Smooth muscle cell (in vitro differentiated cells): ENCODE measurements around the gene COX5A. TPM values are rescaled to one million over a fixed set of nuclear protein-coding genes. Genes with fewer than 3 reads are reported as not detected.

Experiments
- DNase-seq: peaks from one replicate; lab custom pipeline; 2025; ENCODE audit not compliant: unreplicated experiment; lab: John Stamatoyannopoulos, UW
- H2AFZ ChIP-seq: fragments of 200-600 bp; sonication (generic); 2 replicates; pipeline ENCODE4 v1.6.0; 2016; ENCODE audit warnings: antibody characterized with exemption, low read depth, mild to moderate bottlenecking
- H3F3A ChIP-seq: fragments of 200-600 bp; sonication (generic); 2 replicates; pipeline ENCODE4 v1.6.0; 2017; ENCODE audit warnings: antibody characterized with exemption, low read depth
- H3K27ac ChIP-seq: fragments of 200-600 bp; sonication (generic); 2 replicates; pipeline ENCODE4 v1.5.1; 2016; ENCODE audit warnings: low read depth, mild to moderate bottlenecking
- H3K27me3 ChIP-seq: fragments of 200-600 bp; sonication (generic); 2 replicates; pipeline ENCODE4 v1.6.1; 2016; ENCODE audit warnings: low read depth, mild to moderate bottlenecking
- H3K36me3 ChIP-seq: fragments of 200-600 bp; sonication (generic); 2 replicates; pipeline ENCODE4 v1.5.1; 2016; ENCODE audit warnings: low read depth
- H3K4me1 ChIP-seq: fragments of 200-600 bp; sonication (generic); 2 replicates; pipeline ENCODE4 v1.5.1; 2016; ENCODE audit warnings: low read depth
- H3K4me2 ChIP-seq: fragments of 200-600 bp; sonication (generic); 2 replicates; pipeline ENCODE4 v1.6.0; 2016; ENCODE audit warnings: mild to moderate bottlenecking
- H3K4me3 ChIP-seq: fragments of 200-600 bp; sonication (generic); 2 replicates; pipeline ENCODE4 v1.5.1; 2016; ENCODE audit warnings: mild to moderate bottlenecking
- H3K79me2 ChIP-seq: fragments of 200-600 bp; sonication (generic); 2 replicates; pipeline ENCODE4 v1.6.0; 2016; ENCODE audit warnings: low read depth, mild to moderate bottlenecking
- H3K9ac ChIP-seq: fragments of 200-600 bp; sonication (generic); 2 replicates; pipeline ENCODE4 v1.6.0; 2016; ENCODE audit warnings: low read depth
- H3K9me3 ChIP-seq: fragments of 200-600 bp; sonication (generic); replicated peaks from 2 replicates; pipeline ENCODE4 v1.5.1; 2016; ENCODE audit warnings: low read depth
- H4K20me1 ChIP-seq: fragments of 200-600 bp; sonication (generic); 2 replicates; pipeline ENCODE4 v1.6.0; 2016; ENCODE audit warnings: low read depth
- WGBS: methylation state at CpG from one replicate; pipeline ENCODE4 v1.1.7; 2016; ENCODE audit warnings: low lambda C conversion rate; 5-methylcytosine and 5-hydroxymethylcytosine counted together
- polyA plus RNA-seq: library from polyadenylated mRNA; unstranded; fragments of >200 nt; fragmentation: Nextera tagmentation; extraction: Ambion mirVana; gene quantifications from 2 replicates; pipeline ENCODE4 v1.2.1, GENCODE V29; 2016
- total RNA-seq: library from RNA; depleted of rRNA; stranded (reverse); fragments of >200 nt; gene quantifications from 2 replicates; pipeline ENCODE4 v1.2.3, GENCODE V29; 2014
- TF ChIP-seq, protein P1 (sequence below): fragments of 200-600 bp; sonication (generic); IDR thresholded peaks from 2 replicates; pipeline ENCODE4 v1.5.1; 2017; ENCODE audit warnings: borderline replicate concordance, mild to moderate bottlenecking, antibody characterized with exemption; ENCODE audit not compliant: insufficient read depth, poor library complexity, severe bottlenecking

Gene COX5A
- total and polyA plus RNA-seq, 2 experiments from 2014 or later = 154 to 325 TPM

DNA sequence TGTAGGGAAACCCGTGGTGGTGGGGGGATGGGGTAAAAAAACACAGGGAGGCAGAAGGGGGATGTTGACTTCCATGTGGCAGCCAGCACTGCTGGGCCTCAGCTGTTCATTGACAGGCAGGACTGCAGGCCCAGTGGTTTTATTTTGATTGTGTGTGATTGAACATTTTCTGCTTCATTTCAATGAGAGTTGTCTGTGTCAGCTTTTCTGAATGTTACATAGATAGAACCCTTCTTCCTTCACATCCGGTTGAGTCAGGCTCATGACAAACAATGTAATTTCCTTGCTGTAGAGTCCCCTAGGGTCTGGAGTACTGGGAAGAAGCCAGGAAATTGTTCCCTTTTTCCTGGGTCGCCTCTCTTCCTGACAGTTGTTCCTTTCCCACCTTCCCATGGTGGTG is 26.9 kb upstream of the COX5A start:
- no peaks in the 10 kb centered on the region for H3K9me3 ChIP-seq
- 66% methylated on average over 3 of the region's 3 CpGs for WGBS
- no peaks in the 10 kb centered on the region for H3K79me2 ChIP-seq
- no peaks in the 10 kb centered on the region for H3F3A ChIP-seq
- H3K27ac ChIP-seq = no peak overlapping the region
- H3K36me3 ChIP-seq = no peaks in the 10 kb centered on the region
- H3K4me3 ChIP-seq = no peak overlapping the region
- no peak overlapping the region for H2AFZ ChIP-seq
- no peaks in the 10 kb centered on the region for H3K4me1 ChIP-seq
- H3K27me3 ChIP-seq = no peaks in the 10 kb centered on the region
- H3K9ac ChIP-seq = no peak overlapping the region
- H4K20me1 ChIP-seq = no peaks in the 10 kb centered on the region
- TF ChIP-seq, protein P1, sequence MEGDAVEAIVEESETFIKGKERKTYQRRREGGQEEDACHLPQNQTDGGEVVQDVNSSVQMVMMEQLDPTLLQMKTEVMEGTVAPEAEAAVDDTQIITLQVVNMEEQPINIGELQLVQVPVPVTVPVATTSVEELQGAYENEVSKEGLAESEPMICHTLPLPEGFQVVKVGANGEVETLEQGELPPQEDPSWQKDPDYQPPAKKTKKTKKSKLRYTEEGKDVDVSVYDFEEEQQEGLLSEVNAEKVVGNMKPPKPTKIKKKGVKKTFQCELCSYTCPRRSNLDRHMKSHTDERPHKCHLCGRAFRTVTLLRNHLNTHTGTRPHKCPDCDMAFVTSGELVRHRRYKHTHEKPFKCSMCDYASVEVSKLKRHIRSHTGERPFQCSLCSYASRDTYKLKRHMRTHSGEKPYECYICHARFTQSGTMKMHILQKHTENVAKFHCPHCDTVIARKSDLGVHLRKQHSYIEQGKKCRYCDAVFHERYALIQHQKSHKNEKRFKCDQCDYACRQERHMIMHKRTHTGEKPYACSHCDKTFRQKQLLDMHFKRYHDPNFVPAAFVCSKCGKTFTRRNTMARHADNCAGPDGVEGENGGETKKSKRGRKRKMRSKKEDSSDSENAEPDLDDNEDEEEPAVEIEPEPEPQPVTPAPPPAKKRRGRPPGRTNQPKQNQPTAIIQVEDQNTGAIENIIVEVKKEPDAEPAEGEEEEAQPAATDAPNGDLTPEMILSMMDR = no peak
- no peak overlapping the region for H3K4me2 ChIP-seq
- no peak for DNase-seq

DNA sequence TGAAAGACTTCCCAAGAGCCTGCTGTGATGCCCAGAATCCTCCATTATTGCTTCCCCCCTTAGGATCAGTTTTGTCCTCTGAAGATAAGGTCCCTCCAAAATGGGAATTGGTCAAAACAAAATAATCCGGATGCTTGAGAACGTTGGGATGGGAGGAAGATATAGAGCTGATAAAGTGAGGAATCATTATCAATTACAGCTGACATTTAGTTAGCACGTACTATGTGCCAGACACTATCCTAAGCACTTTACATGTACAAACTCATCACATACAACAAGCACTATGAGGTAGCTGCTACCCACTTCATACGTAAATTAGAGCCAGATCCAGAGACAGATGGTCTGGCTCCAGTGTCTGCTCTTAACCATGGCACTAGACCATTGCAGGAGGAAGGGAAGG is 25.3 kb upstream of the COX5A start:
- 89% methylated on average over 4 of the region's 4 CpGs for WGBS
- no peak overlapping the region for H2AFZ ChIP-seq
- H3K9ac ChIP-seq = no peak overlapping the region
- no peaks in the 10 kb centered on the region for H3K9me3 ChIP-seq
- DNase-seq = no peak
- no peaks in the 10 kb centered on the region for H3K79me2 ChIP-seq
- H3K4me2 ChIP-seq = no peak overlapping the region
- no peak overlapping the region for H3K4me3 ChIP-seq
- peaks cover 6% of the 10 kb centered on the region for H3K27me3 ChIP-seq
- TF ChIP-seq, protein P1 = no peak
- H4K20me1 ChIP-seq = no peaks in the 10 kb centered on the region
- H3K4me1 ChIP-seq = peaks cover 7% of the 10 kb centered on the region
- H3F3A ChIP-seq = no peaks in the 10 kb centered on the region
- no peak overlapping the region for H3K27ac ChIP-seq
- no peaks in the 10 kb centered on the region for H3K36me3 ChIP-seq

DNA sequence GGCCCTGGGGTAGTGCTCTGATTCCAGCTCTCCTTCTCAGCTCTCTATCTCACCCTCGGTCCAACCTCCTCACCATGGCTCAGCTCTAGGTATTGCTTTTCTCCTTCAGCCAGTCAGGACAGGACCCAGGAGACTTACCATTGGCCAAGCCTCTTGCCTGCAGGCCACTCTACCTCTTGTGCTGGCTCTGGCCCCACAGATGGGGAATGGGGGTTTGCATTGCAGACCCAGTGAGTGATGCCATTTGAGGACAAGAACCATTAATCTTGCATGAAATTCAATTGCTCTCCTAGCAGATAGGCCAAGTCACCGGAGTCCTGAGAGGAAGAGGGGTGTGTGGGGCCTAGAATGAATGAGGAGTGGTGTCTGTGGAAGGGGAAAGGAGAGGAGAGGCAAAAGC is 24.8 kb upstream of the COX5A start:
- no peaks in the 10 kb centered on the region for H3K36me3 ChIP-seq
- H2AFZ ChIP-seq = no peak overlapping the region
- peaks cover 2% of the 10 kb centered on the region for H3F3A ChIP-seq
- H3K79me2 ChIP-seq = no peaks in the 10 kb centered on the region
- H3K27me3 ChIP-seq = peaks cover 6% of the 10 kb centered on the region
- no peak overlapping the region for H3K4me3 ChIP-seq
- no peak overlapping the region for H3K27ac ChIP-seq
- peaks cover 13% of the 10 kb centered on the region for H3K4me1 ChIP-seq
- no peak for DNase-seq
- no peak overlapping the region for H3K4me2 ChIP-seq
- H3K9me3 ChIP-seq = no peaks in the 10 kb centered on the region
- TF ChIP-seq, protein P1 = no peak
- H4K20me1 ChIP-seq = no peaks in the 10 kb centered on the region
- WGBS = 62% methylated on average over 2 of the region's 2 CpGs
- H3K9ac ChIP-seq = no peak overlapping the region

DNA sequence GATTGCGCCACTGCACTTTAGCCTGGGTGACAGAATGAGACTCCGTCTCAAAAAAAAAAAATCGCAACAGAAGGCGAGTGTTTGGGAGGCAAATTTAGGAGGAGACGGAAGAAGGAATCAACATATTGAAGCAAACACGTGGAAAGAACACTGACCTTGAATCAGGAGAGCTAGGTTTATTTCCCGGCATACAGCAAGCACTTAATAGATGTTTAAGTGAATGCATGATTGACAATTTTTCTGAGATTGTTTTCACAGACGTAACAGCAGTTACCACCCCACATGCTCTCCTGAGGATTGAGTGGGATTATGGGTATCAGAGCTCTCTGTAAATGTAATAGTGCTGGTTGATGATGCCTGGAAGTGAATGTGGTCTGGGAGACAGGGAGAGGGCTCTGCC is 24.3 kb upstream of the COX5A start:
- DNase-seq = no peak
- Histone ChIP-seq H3K4me3 (no peak overlapping the region), H3K4me2 (no peak overlapping the region), H2AFZ (no peak overlapping the region), H3K36me3 (no peaks in the 10 kb centered on the region), H4K20me1 (no peaks in the 10 kb centered on the region), H3F3A (peaks cover 7% of the 10 kb centered on the region), H3K9me3 (no peaks in the 10 kb centered on the region), H3K9ac (no peak overlapping the region), H3K27ac (no peak overlapping the region), H3K4me1 (peaks cover 13% of the 10 kb centered on the region), H3K27me3 (peaks cover 6% of the 10 kb centered on the region), H3K79me2 (no peaks in the 10 kb centered on the region)
- 75% methylated on average over 8 of the region's 8 CpGs for WGBS
- TF ChIP-seq, protein P1 = no peak
